Vagina (tissue), 2 donors: ENCODE measurements around the gene SERPINA3. TPM values are rescaled to one million over a fixed set of nuclear protein-coding genes. Genes with fewer than 3 reads are reported as not detected.

Experiments used
- DNase-seq, 2 donors: peaks; one replicate each; pipeline ENCODE4 v3.0.0-alpha.2; 2017; ENCODE audit errors: extremely low spot score in 2 of 2
- H3K27ac ChIP-seq: fragments of 200-600 bp; sonication (generic); one replicate; pipeline ENCODE4 v1.5.1; 2019
- H3K27me3 ChIP-seq: fragments of 200-600 bp; sonication (generic); one replicate; pipeline ENCODE4 v1.5.1; 2019
- H3K36me3 ChIP-seq, 2 donors: fragments of 200-600 bp; sonication (generic); one replicate each; pipeline ENCODE4 v1.5.1; 2017 to 2019
- H3K4me1 ChIP-seq: fragments of 200-600 bp; sonication (generic); one replicate; pipeline ENCODE4 v1.5.1; 2019
- H3K4me3 ChIP-seq, 2 donors: fragments of 200-600 bp; sonication (generic); 1 replicate in 1 of 2; 2 replicates in 1 of 2; pipeline ENCODE4 v1.5.1; 2016 to 2019
- H3K9me3 ChIP-seq: fragments of 200-600 bp; sonication (generic); one replicate; pipeline ENCODE4 v1.5.1; 2019
- POLR2A ChIP-seq, 2 donors: fragments of 450-650 bp; IDR thresholded peaks; one replicate each; pipeline ENCODE4 v1.6.1; 2017; ENCODE audit warnings: antibody characterized with exemption in 2 of 2, mild to moderate bottlenecking in 2 of 2, moderate library complexity in 2 of 2
- POLR2AphosphoS5 ChIP-seq, 2 donors: sonication (generic); formaldehyde crosslinking; IDR thresholded peaks; one replicate each; pipeline ENCODE4 v1.9.0; 2017; ENCODE audit warnings: antibody characterized with exemption in 2 of 2, mild to moderate bottlenecking in 2 of 2, low read depth in 1 of 2; ENCODE audit not compliant: insufficient read depth in 1 of 2
- intact Hi-C: fragments of 100-400 bp; cut with DNase I; formaldehyde crosslinking; loops from one replicate; pipeline ENCODE4 v1.15.1; 2023
- total RNA-seq: library from RNA; depleted of rRNA; stranded (reverse); fragments of >200 nt; gene quantifications from one replicate; pipeline ENCODE4 v1.2.3, GENCODE V29; 2016
- TF ChIP-seq, protein P1 (sequence below), 3 experiments: fragments of 450-650 bp in 2 of 3; fragments of 200-600 bp in 1 of 3; sonication (generic) in 1 of 3; IDR thresholded peaks; one replicate each; pipeline ENCODE4 v1.5.1; 2017 to 2019; ENCODE audit warnings: antibody characterized with exemption in 3 of 3, mild to moderate bottlenecking in 2 of 3, moderate library complexity in 2 of 3

SERPINA3 gene
- total RNA-seq, 1 donor from 2014 or later, result 328 TPM

DNA sequence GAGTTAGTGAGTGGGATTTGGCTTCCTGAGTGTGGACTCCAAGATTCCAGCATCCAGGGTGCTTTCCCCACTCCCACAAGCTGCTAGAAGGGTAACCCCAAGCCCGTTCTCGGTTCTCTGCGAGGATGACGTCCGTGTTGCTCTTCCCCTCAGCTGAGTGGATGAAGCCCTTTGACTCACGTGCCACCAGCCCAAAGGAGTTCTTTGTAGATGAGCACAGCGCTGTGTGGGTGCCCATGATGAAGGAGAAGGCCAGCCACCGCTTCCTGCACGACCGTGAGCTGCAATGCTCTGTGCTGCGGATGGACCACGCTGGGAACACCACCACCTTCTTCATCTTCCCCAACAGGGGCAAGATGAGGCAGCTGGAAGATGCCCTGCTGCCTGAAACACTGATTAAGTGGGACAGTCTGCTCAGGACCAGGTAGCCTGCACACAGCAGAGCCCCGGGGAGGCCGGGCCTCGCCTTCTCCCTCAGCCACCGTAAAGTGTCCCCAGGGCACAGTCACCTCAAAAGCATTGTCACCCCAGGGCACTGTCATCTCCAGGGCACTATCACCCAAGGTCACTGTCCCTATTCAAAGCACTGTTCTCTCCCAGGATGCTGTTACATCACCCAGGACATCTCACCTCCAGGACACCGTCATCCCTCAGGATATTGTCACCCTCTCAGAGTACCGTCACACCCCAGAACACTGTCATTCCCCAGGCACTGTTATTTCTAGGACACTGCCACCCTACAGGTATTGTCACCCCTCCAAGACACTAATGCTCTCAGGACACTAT is 31.3 kb downstream of the SERPINA3 start:
- TF ChIP-seq POLR2AphosphoS5 (IDR thresholded peaks at IDR 0.05; ENCODE audit: insufficient read depth in 1 of 2, low read depth in 1 of 2), result no peak
- TF ChIP-seq, protein P1, sequence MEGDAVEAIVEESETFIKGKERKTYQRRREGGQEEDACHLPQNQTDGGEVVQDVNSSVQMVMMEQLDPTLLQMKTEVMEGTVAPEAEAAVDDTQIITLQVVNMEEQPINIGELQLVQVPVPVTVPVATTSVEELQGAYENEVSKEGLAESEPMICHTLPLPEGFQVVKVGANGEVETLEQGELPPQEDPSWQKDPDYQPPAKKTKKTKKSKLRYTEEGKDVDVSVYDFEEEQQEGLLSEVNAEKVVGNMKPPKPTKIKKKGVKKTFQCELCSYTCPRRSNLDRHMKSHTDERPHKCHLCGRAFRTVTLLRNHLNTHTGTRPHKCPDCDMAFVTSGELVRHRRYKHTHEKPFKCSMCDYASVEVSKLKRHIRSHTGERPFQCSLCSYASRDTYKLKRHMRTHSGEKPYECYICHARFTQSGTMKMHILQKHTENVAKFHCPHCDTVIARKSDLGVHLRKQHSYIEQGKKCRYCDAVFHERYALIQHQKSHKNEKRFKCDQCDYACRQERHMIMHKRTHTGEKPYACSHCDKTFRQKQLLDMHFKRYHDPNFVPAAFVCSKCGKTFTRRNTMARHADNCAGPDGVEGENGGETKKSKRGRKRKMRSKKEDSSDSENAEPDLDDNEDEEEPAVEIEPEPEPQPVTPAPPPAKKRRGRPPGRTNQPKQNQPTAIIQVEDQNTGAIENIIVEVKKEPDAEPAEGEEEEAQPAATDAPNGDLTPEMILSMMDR (IDR thresholded peaks at IDR 0.05), result no peak
- no peak for TF ChIP-seq POLR2A (IDR thresholded peaks at IDR 0.05)
- peak in 1 of 2 donors; percentile 95 for DNase-seq
- no peaks in the 10 kb centered on the region for H3K4me1 ChIP-seq
- no peak overlapping the region for H3K4me3 ChIP-seq
- intact Hi-C loops, result no loop called here
- no peaks in the 10 kb centered on the region for H3K36me3 ChIP-seq
- H3K27ac ChIP-seq, result no peak overlapping the region
- no peaks in the 10 kb centered on the region for H3K9me3 ChIP-seq
- H3K27me3 ChIP-seq, result no peaks in the 10 kb centered on the region

DNA sequence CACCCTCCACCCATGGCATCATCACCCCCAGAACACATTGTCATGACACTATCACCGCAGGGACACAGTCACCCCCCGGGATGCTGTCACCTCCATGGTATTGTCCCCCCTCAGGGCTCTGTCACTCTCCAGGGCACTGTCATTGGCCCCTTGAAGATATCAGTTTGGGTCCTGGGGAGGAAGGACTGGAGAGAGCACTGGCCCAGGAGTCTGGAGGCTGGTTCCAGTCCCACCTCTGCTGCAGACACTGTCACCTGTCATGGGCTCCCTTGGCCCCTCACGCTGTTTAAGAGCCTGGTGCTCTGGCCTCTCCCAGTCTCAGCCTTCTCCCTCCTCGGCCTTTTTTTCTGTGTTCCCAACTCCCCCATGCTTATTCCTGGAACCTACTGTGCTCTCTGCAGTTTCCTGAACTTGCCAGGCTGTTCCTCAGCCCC is 31.9 kb downstream of the SERPINA3 start:
- H3K27me3 ChIP-seq, result no peaks in the 10 kb centered on the region
- no peaks in the 10 kb centered on the region for H3K9me3 ChIP-seq
- no peak for DNase-seq
- no peak overlapping the region for H3K27ac ChIP-seq
- no peaks in the 10 kb centered on the region for H3K36me3 ChIP-seq
- H3K4me3 ChIP-seq, result no peak overlapping the region
- TF ChIP-seq, protein P1 (IDR thresholded peaks at IDR 0.05), result no peak
- TF ChIP-seq POLR2A (IDR thresholded peaks at IDR 0.05) (no peak), POLR2AphosphoS5 (IDR thresholded peaks at IDR 0.05; ENCODE audit: insufficient read depth in 1 of 2, low read depth in 1 of 2) (no peak)
- intact Hi-C loops, result no loop called here
- no peaks in the 10 kb centered on the region for H3K4me1 ChIP-seq

DNA sequence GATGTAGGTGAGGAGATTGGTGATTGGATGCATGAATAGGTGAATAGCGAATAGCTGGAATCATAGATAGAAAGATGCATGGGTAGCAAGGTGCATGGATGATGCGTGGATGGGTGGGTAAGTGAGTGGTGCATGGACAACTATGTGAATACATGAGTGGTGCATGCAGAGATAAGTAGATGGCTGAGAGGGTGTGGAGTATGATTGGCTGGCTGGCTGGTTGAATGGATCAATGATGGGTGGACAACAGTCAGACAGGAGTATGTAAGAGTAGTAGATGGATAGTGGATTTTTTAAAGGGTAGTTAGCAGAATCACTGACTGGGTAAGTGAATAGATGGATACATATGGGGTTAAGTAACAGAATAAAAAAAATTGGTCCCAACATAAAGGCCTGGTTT is 33.9 kb downstream of the SERPINA3 start:
- intact Hi-C loops, result no loop called here
- no peak for TF ChIP-seq POLR2AphosphoS5 (IDR thresholded peaks at IDR 0.05; ENCODE audit: insufficient read depth in 1 of 2, low read depth in 1 of 2)
- TF ChIP-seq, protein P1 (IDR thresholded peaks at IDR 0.05), result no peak
- TF ChIP-seq POLR2A (IDR thresholded peaks at IDR 0.05), result no peak
- no peaks in the 10 kb centered on the region for H3K36me3 ChIP-seq
- H3K4me3 ChIP-seq, result no peak overlapping the region
- H3K4me1 ChIP-seq, result no peaks in the 10 kb centered on the region
- H3K27me3 ChIP-seq, result no peaks in the 10 kb centered on the region
- H3K27ac ChIP-seq, result no peak overlapping the region
- H3K9me3 ChIP-seq, result no peaks in the 10 kb centered on the region
- DNase-seq, result peak; percentile 18 to 58

DNA sequence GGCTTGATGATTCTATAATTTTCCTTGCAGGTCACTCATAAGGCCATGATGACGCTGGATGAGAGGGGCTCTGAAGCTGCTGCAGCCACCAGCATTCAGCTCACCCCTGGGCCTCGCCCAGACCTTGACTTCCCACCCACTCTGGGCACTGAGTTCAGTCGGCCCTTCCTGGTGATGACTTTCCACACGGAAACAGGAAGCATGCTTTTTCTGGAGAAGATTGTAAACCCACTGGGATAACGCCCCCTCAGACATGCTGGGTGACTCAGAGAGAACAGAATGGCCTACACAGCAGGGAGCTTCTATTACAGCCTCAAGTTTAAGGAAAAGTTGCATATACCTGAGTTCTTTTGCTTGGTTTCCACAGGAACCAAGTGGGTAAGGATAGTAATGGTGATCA is 34.3 kb downstream of the SERPINA3 start:
- Histone ChIP-seq H3K27me3 (no peaks in the 10 kb centered on the region), H3K27ac (no peak overlapping the region), H3K36me3 (no peaks in the 10 kb centered on the region), H3K4me3 (no peak overlapping the region), H3K4me1 (no peaks in the 10 kb centered on the region), H3K9me3 (no peaks in the 10 kb centered on the region)
- TF ChIP-seq POLR2A (IDR thresholded peaks at IDR 0.05), result no peak
- TF ChIP-seq, protein P1 (IDR thresholded peaks at IDR 0.05), result no peak
- no peak for TF ChIP-seq POLR2AphosphoS5 (IDR thresholded peaks at IDR 0.05; ENCODE audit: insufficient read depth in 1 of 2, low read depth in 1 of 2)
- peak; percentile 52 to 56 for DNase-seq
- intact Hi-C loops, result no loop called here

DNA sequence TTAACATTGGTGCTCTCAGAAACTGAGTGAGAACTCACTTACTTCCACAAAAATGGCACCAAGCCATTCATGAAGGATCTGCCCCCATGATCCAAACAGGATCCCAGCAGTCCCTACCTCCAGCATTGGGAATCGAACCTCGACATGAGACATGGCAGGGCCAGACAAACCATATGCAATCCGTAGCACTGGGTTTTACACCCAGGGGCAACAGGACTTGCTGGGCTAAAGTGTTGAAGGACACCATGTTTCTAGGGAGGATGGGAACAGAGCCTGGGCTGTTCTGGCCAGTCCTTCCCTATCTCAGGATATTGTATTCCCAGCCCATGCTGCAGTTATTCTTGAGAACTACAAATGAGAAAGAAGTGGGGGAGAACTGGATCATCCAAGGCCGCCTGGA is 36.6 kb downstream of the SERPINA3 start:
- no peaks in the 10 kb centered on the region for H3K9me3 ChIP-seq
- H3K4me1 ChIP-seq, result no peaks in the 10 kb centered on the region
- intact Hi-C loops, result no loop called here
- H3K27ac ChIP-seq, result no peak overlapping the region
- TF ChIP-seq, protein P1 (IDR thresholded peaks at IDR 0.05), result no peak
- TF ChIP-seq POLR2A (IDR thresholded peaks at IDR 0.05), result no peak
- no peak for TF ChIP-seq POLR2AphosphoS5 (IDR thresholded peaks at IDR 0.05; ENCODE audit: insufficient read depth in 1 of 2, low read depth in 1 of 2)
- H3K36me3 ChIP-seq, result no peaks in the 10 kb centered on the region
- no peaks in the 10 kb centered on the region for H3K27me3 ChIP-seq
- H3K4me3 ChIP-seq, result no peak overlapping the region
- DNase-seq, result peak; percentile 43 to 60
